GM23248 (cell line): ENCODE measurements around the gene LPGAT1. TPM values are rescaled to one million over a fixed set of nuclear protein-coding genes. Genes with fewer than 3 reads are reported as not detected.

Experiments used
- DNase-seq: peaks from one replicate; pipeline ENCODE4 v3.0.0-alpha.2; 2015
- H2AFZ ChIP-seq: fragments of 200-600 bp; sonication (generic); 2 replicates; pipeline ENCODE4 v1.6.1; 2016; ENCODE audit warnings: antibody characterized with exemption
- H3F3A ChIP-seq: fragments of 200-600 bp; sonication (generic); 2 replicates; pipeline ENCODE4 v1.6.1; 2016; ENCODE audit warnings: mild to moderate bottlenecking, antibody characterized with exemption, mixed run types; ENCODE audit not compliant: insufficient read depth
- H3K27ac ChIP-seq: fragments of 200-600 bp; sonication (generic); 2 replicates; pipeline ENCODE4 v1.5.1; 2016; ENCODE audit warnings: mild to moderate bottlenecking
- H3K27me3 ChIP-seq: fragments of 200-600 bp; sonication (generic); replicated peaks from 2 replicates; pipeline ENCODE4 v1.6.1; 2016; ENCODE audit warnings: mild to moderate bottlenecking; ENCODE audit not compliant: insufficient read depth
- H3K36me3 ChIP-seq: fragments of 200-600 bp; sonication (generic); 2 replicates; pipeline ENCODE4 v1.6.1; 2016; ENCODE audit warnings: low read depth, mild to moderate bottlenecking
- H3K4me1 ChIP-seq: fragments of 200-600 bp; sonication (generic); 2 replicates; pipeline ENCODE4 v1.6.1; 2016; ENCODE audit warnings: mild to moderate bottlenecking; ENCODE audit not compliant: insufficient read depth
- H3K4me2 ChIP-seq: fragments of 200-600 bp; sonication (generic); one replicate; pipeline ENCODE4 v1.6.1; 2016; ENCODE audit warnings: mild to moderate bottlenecking; ENCODE audit not compliant: unreplicated experiment
- H3K4me3 ChIP-seq: fragments of 200-600 bp; sonication (generic); 2 replicates; pipeline ENCODE4 v1.5.1; 2016; ENCODE audit warnings: mild to moderate bottlenecking
- H3K79me2 ChIP-seq: fragments of 200-600 bp; sonication (generic); 2 replicates; pipeline ENCODE4 v1.6.1; 2016; ENCODE audit warnings: mild to moderate bottlenecking; ENCODE audit not compliant: insufficient read depth
- H3K9ac ChIP-seq: fragments of 200-600 bp; sonication (generic); 2 replicates; pipeline ENCODE4 v1.6.1; 2016; ENCODE audit warnings: mild to moderate bottlenecking
- H3K9me2 ChIP-seq: fragments of 200-600 bp; sonication (generic); 2 replicates; pipeline ENCODE4 v1.6.1; 2016; ENCODE audit warnings: mixed run types, mild to moderate bottlenecking, moderate library complexity; ENCODE audit not compliant: insufficient read depth
- H3K9me3 ChIP-seq: fragments of 200-600 bp; sonication (generic); one replicate; pipeline ENCODE4 v1.6.1; 2017; ENCODE audit warnings: low read depth
- H4K20me1 ChIP-seq: fragments of 200-600 bp; sonication (generic); 2 replicates; pipeline ENCODE4 v1.6.0; 2016; ENCODE audit not compliant: insufficient read depth
- EZH2 ChIP-seq: fragments of 200-600 bp; sonication (generic); IDR thresholded peaks from 2 replicates; pipeline ENCODE4 v1.6.1; 2018; ENCODE audit warnings: antibody characterized with exemption, mild to moderate bottlenecking; ENCODE audit not compliant: insufficient read depth, poor library complexity, severe bottlenecking
- EZH2phosphoT487 ChIP-seq: fragments of 200-600 bp; sonication (generic); IDR thresholded peaks from 2 replicates; pipeline ENCODE4 v1.6.1; 2018; ENCODE audit warnings: antibody characterized with exemption, moderate library complexity, mild to moderate bottlenecking, low read depth; ENCODE audit not compliant: insufficient read depth
- WGBS, 2 experiments: methylation state at CpG; one replicate each; pipeline ENCODE4 v1.1.6; 2015 to 2017; ENCODE audit warnings: low lambda C conversion rate in 2 of 2, low coverage in 1 of 2; ENCODE audit errors: missing lambda C conversion rate in 2 of 2; 5-methylcytosine and 5-hydroxymethylcytosine counted together
- in situ Hi-C: fragments of 300-500 bp; cut with MboI; formaldehyde crosslinking; loops from 2 replicates; pipeline ENCODE4 v1.15.0; 2020
- polyA plus RNA-seq: library from polyadenylated mRNA; unstranded; fragments of >200 nt; fragmentation: Nextera tagmentation; extraction: Ambion mirVana; gene quantifications from 2 replicates; pipeline ENCODE4 v1.2.1, GENCODE V29; 2016
- total RNA-seq: library from RNA; depleted of rRNA; stranded (reverse); fragments of >200 nt; shearing (Covaris generic); gene quantifications from 2 replicates; pipeline ENCODE4 v1.2.3, GENCODE V29; 2014

LPGAT1 gene
- total and polyA plus RNA-seq, 2 experiments from 2014 or later: 13.5 to 62.4 TPM

DNA sequence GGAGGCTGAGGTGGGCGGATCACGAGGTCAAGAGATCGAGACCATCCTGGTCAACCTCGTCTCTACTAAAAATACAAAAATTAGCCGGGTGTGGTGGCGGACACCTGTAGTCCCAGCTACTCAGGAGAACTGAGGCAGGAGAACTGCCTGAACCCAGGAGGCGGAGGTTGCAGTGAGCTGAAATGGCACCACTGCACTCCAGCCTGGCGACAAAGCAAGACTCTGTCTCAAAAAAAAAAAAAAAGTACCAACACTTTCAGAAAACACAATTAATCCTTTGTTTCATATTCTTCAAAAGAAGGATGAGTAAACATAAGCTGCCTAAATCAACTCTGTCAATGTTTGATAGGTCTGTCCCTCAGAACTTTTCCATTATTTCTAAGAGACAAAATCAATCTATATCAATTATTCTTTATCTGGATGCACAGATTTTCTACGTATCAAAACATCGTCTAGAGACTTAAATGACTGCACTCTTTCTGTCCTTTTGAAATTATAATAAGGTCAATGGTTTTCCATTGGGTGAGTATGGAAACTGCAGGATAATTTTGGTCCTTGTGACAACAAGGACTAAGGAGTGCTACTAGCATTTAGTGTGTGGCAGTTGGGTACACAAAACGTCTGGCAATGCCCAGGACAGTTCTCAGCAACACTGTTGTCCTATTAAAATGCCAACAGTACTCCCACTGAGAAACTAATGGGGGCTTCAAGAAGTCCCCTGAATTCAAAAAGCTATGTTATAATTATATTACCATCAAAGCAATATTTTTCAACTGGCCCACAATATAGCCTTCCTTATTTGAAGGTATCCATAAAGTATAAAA lies 40.7 kb downstream of the LPGAT1 start:
- no peak for TF ChIP-seq EZH2
- no peak for TF ChIP-seq EZH2phosphoT487
- H3K9me3 ChIP-seq: no peaks in the 10 kb centered on the region
- no peak overlapping the region for H3K4me3 ChIP-seq
- in situ Hi-C loops: no loop called here
- no peaks in the 10 kb centered on the region for H3K9me2 ChIP-seq
- no peak overlapping the region for H3K4me2 ChIP-seq
- no peak overlapping the region for H3K27ac ChIP-seq
- no peaks in the 10 kb centered on the region for H3K4me1 ChIP-seq
- H3K36me3 ChIP-seq: peaks cover 10% of the 10 kb centered on the region; the same call in 1 of the 2 replicates
- H3K9ac ChIP-seq: no peak overlapping the region
- DNase-seq: no peak
- H3K79me2 ChIP-seq: no peaks in the 10 kb centered on the region
- H2AFZ ChIP-seq: no peak overlapping the region
- no peaks in the 10 kb centered on the region for H3F3A ChIP-seq
- no peaks in the 10 kb centered on the region for H4K20me1 ChIP-seq
- no peaks in the 10 kb centered on the region for H3K27me3 ChIP-seq
- 96 to 97% methylated on average over 11 of the region's 11 CpGs for WGBS, 2 experiments

DNA sequence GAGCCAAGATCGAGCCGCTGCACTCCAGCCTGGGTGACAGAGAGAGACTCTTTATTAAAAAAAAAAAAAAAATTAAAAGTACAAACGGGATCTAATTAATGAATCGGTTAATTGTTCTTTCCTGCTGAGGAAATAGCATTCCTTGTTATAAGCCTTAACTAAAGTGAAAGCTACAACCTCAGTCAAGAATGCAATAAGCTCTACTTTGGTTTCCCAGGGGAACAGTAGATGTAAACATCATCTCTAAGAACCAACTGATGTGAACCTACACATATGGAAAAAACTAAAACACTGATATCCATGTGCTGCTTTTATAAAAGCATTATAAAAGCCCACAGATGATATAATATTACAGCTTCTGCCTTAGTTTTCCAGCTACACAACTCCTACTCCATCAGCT lies 41.9 kb downstream of the LPGAT1 start:
- Histone ChIP-seq H3K4me2 (no peak overlapping the region), H3K4me1 (no peaks in the 10 kb centered on the region), H2AFZ (no peak overlapping the region), H3K9ac (no peak overlapping the region), H3K27me3 (no peaks in the 10 kb centered on the region), H3K9me2 (no peaks in the 10 kb centered on the region), H3K4me3 (no peak overlapping the region), H3K79me2 (no peaks in the 10 kb centered on the region), H3F3A (no peaks in the 10 kb centered on the region), H3K9me3 (no peaks in the 10 kb centered on the region), H3K27ac (no peak overlapping the region), H4K20me1 (no peaks in the 10 kb centered on the region), H3K36me3 (0 out of 2 replicates have a peak, but pooled peaks cover 10% of the 10 kb centered on the region)
- WGBS, 2 experiments: 98 to 99% methylated on average over 4 of the region's 4 CpGs
- in situ Hi-C loops: no loop called here
- no peak for DNase-seq
- TF ChIP-seq EZH2phosphoT487: no peak
- no peak for TF ChIP-seq EZH2

GRCh38 chr1:211783897-211784296 lies 46.7 kb downstream of the LPGAT1 start:
- in situ Hi-C loops: no loop called here
- TF ChIP-seq EZH2 (no peak), EZH2phosphoT487 (no peak)
- Histone ChIP-seq H3F3A (no peaks in the 10 kb centered on the region), H3K9me3 (no peaks in the 10 kb centered on the region), H3K4me2 (no peak overlapping the region), H3K4me1 (no peaks in the 10 kb centered on the region), H2AFZ (no peak overlapping the region), H3K9ac (no peak overlapping the region), H3K79me2 (no peaks in the 10 kb centered on the region), H3K27ac (no peak overlapping the region), H3K36me3 (peaks cover 9% of the 10 kb centered on the region; the same call in 1 of the 2 replicates), H3K27me3 (no peaks in the 10 kb centered on the region), H4K20me1 (no peaks in the 10 kb centered on the region), H3K4me3 (no peak overlapping the region), H3K9me2 (no peaks in the 10 kb centered on the region)
- WGBS, 2 experiments: 82 to 86% methylated on average over 1 of the region's 1 CpG
- DNase-seq: no peak

DNA sequence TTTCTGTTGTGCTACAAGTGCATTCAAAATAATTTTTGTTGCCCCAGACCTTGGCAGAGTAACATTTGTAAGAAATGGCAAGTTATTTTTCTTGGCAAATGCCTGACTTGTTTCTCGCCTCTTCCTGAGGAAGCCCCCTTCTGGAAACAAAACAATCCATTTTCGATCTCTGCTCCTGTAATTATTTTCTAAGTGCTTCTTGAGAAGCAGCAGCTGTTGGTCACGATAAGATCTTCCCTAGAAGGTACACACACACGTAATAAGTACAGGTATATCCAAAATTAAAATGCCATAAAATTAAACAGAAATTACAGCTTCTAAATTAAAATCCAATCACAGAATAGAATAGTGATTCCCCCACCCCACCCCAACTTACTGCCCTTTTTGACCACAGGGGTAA lies 47.3 kb downstream of the LPGAT1 start:
- Histone ChIP-seq H3F3A (no peaks in the 10 kb centered on the region), H3K9me3 (no peaks in the 10 kb centered on the region), H3K4me2 (no peak overlapping the region), H3K36me3 (peaks cover 15% of the 10 kb centered on the region; the same call in 1 of the 2 replicates), H4K20me1 (no peaks in the 10 kb centered on the region), H2AFZ (no peak overlapping the region), H3K9me2 (no peaks in the 10 kb centered on the region), H3K79me2 (no peaks in the 10 kb centered on the region), H3K4me1 (no peaks in the 10 kb centered on the region), H3K4me3 (no peak overlapping the region), H3K27me3 (no peaks in the 10 kb centered on the region), H3K27ac (no peak overlapping the region), H3K9ac (no peak overlapping the region)
- no peak for DNase-seq
- in situ Hi-C loops: no loop called here
- TF ChIP-seq EZH2: no peak
- TF ChIP-seq EZH2phosphoT487: no peak
- 78 to 89% methylated on average over 4 of the region's 4 CpGs for WGBS, 2 experiments
